ENCODE results near the gene KRTAP24-1.

KRTAP24-1 gene

DNA sequence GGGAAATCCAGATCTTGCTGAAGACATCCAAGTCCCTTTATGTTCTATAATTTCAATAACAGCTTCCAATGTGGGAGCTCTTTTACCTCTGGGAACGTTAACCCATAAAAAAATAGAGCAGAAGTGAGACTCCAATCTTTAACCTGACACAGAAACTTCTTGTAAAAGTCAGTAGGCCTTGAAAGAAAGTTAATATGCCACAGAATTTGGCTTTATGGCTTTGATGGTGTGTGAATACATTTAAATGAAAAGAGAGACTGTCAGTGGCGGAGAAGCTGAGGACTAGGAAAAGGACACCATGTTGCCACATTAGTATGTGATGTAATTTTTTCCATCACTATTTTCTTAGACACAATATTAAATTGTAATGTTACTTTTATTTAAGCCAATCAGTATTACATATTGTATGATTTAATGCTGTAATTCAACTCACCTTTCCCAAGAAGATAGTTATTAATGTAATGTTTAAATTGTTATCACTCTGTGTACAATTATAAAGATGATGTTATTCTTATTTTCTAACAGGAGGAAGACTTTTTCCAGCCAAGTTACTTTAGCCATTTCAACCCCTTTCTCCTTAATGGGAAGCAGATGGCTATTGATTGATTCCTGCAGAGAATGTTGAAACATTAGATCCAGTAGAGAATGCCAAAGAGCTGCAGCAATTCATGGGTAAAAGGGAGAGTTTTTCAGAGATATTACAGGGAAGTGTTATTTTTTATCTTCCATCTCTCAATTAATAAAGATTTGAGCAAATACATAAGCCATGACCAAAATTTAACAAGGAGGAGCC lies 49.3 kb downstream of the KRTAP24-1 start:
- DNase-seq, result no peak

DNA sequence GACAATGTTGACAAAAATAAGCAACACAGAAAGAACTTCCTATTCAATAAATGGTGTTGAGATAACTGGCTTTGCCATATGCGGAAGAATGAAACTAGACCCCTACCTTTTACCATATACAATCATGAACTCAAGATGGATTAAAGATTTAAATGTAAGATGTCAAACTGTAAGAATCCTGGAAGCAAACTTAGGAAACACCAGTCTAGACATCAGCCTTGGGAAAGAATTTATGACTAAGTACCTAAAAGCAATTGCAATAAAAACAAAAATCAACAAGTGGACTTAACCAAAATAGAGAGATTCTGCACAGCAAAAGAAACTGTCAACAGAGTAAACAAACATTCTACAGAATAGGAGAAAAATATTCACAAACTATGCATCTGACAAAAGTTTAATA lies 50.7 kb downstream of the KRTAP24-1 start:
- DNase-seq, result no peak
